H9 (cell line): Measurements from ENCODE around the gene SEPTIN3. TPM values are rescaled to one million over a fixed set of nuclear protein-coding genes. Genes with fewer than 3 reads are reported as not detected.

ENCODE experiments used
- DNase-seq: peaks from one replicate; pipeline ENCODE4 v3.0.0-alpha.2; 2017
- H2AFZ ChIP-seq: one replicate; pipeline ENCODE4 v1.6.1; 2013; ENCODE audit warnings: mild to moderate bottlenecking, low read length, control low read depth, moderate library complexity
- H2AK5ac ChIP-seq: 2 replicates; pipeline ENCODE4 v1.6.1; 2013; ENCODE audit warnings: low read length, control low read depth, mixed read lengths; ENCODE audit not compliant: insufficient read length
- H2BK120ac ChIP-seq: one replicate; pipeline ENCODE4 v1.6.1; 2013; ENCODE audit warnings: low read depth, mild to moderate bottlenecking, low read length, control low read depth, inconsistent platforms; ENCODE audit not compliant: poor library complexity, severe bottlenecking
- H2BK12ac ChIP-seq: 2 replicates; pipeline ENCODE4 v1.6.1; 2013; ENCODE audit warnings: low read length, control low read depth, mixed read lengths, low read depth; ENCODE audit not compliant: insufficient read length
- H2BK15ac ChIP-seq: 2 replicates; pipeline ENCODE4 v1.6.1; 2013; ENCODE audit warnings: low read depth, low read length, control low read depth
- H2BK20ac ChIP-seq: one replicate; pipeline ENCODE4 v1.6.1; 2013; ENCODE audit warnings: low read depth, mild to moderate bottlenecking, low read length, control low read depth, inconsistent platforms; ENCODE audit not compliant: poor library complexity, severe bottlenecking
- H2BK5ac ChIP-seq: 2 replicates; pipeline ENCODE4 v1.6.1; 2013; ENCODE audit warnings: low read length, control low read depth, mixed read lengths; ENCODE audit not compliant: insufficient read length
- H3K14ac ChIP-seq: 2 replicates; pipeline ENCODE4 v1.6.1; 2013; ENCODE audit warnings: low read length, control low read depth; ENCODE audit not compliant: insufficient read depth
- H3K18ac ChIP-seq: 2 replicates; pipeline ENCODE4 v1.6.1; 2013; ENCODE audit warnings: low read depth, mild to moderate bottlenecking, mixed read lengths, low read length, control low read depth; ENCODE audit not compliant: insufficient read length
- H3K23ac ChIP-seq: 2 replicates; pipeline ENCODE4 v1.6.1; 2013; ENCODE audit warnings: low read length, control low read depth, mixed read lengths, low read depth; ENCODE audit not compliant: insufficient read length
- H3K23me2 ChIP-seq: 2 replicates; pipeline ENCODE4 v1.6.1; 2013; ENCODE audit warnings: low read depth, mild to moderate bottlenecking, mixed read lengths, low read length, control low read depth; ENCODE audit not compliant: insufficient read length, poor library complexity, severe bottlenecking
- H3K27ac ChIP-seq: 2 replicates; pipeline ENCODE4 v1.5.1; 2013; ENCODE audit warnings: low read length, control low read depth, mixed read lengths, low read depth; ENCODE audit not compliant: insufficient read length
- H3K27me3 ChIP-seq: 2 replicates; pipeline ENCODE4 v1.6.1; 2013; ENCODE audit warnings: low read length, control low read depth, inconsistent platforms; ENCODE audit not compliant: insufficient read depth
- H3K4ac ChIP-seq: 2 replicates; pipeline ENCODE4 v1.6.1; 2013; ENCODE audit warnings: low read depth, mild to moderate bottlenecking, control low read depth, inconsistent platforms, low read length, moderate library complexity
- H3K4me1 ChIP-seq: 2 replicates; pipeline ENCODE4 v1.6.1; 2013; ENCODE audit warnings: low read length, control low read depth, inconsistent platforms; ENCODE audit not compliant: insufficient read depth
- H3K4me2 ChIP-seq: 2 replicates; pipeline ENCODE4 v1.6.1; 2013; ENCODE audit warnings: low read length, control low read depth, mixed read lengths; ENCODE audit not compliant: insufficient read length, insufficient read depth
- H3K56ac ChIP-seq: 2 replicates; pipeline ENCODE4 v1.6.1; 2013; ENCODE audit warnings: low read depth, mild to moderate bottlenecking, mixed read lengths, low read length, control low read depth; ENCODE audit not compliant: insufficient read length
- H3K79me1 ChIP-seq: 2 replicates; pipeline ENCODE4 v1.6.1; 2013; ENCODE audit warnings: low read depth, mild to moderate bottlenecking, moderate library complexity, low read length, control low read depth, inconsistent platforms; ENCODE audit not compliant: insufficient read depth, poor library complexity, severe bottlenecking
- H3K79me2 ChIP-seq: 2 replicates; pipeline ENCODE4 v1.6.1; 2013; ENCODE audit warnings: low read length, control low read depth, inconsistent platforms; ENCODE audit not compliant: insufficient read depth
- H3K9ac ChIP-seq: 2 replicates; pipeline ENCODE4 v1.6.1; 2013; ENCODE audit warnings: low read length, control low read depth, mixed read lengths; ENCODE audit not compliant: insufficient read length; ENCODE audit errors: extremely low read depth
- H3K9me3 ChIP-seq: one replicate; pipeline ENCODE4 v1.6.1; 2013; ENCODE audit warnings: low read depth, low read length, inconsistent platforms; ENCODE audit not compliant: control insufficient read depth
- H3T11ph ChIP-seq: one replicate; pipeline ENCODE4 v1.6.1; 2013; ENCODE audit warnings: mild to moderate bottlenecking, low read length, control low read depth, inconsistent platforms
- H4K20me1 ChIP-seq: one replicate; pipeline ENCODE4 v1.6.1; 2013; ENCODE audit not compliant: control insufficient read depth, insufficient read length, insufficient read depth
- H4K5ac ChIP-seq: 2 replicates; pipeline ENCODE4 v1.6.1; 2013; ENCODE audit warnings: low read depth, mild to moderate bottlenecking, mixed read lengths, low read length, control low read depth; ENCODE audit not compliant: insufficient read length
- H4K8ac ChIP-seq: replicated peaks from 2 replicates; pipeline ENCODE4 v1.6.1; 2013; ENCODE audit warnings: low read length, control low read depth, mixed read lengths, low read depth; ENCODE audit not compliant: insufficient read length
- H4K91ac ChIP-seq: 2 replicates; pipeline ENCODE4 v1.6.1; 2013; ENCODE audit warnings: low read depth, mild to moderate bottlenecking, moderate library complexity, mixed read lengths, low read length, control low read depth; ENCODE audit not compliant: insufficient read length
- H3K27ac Mint-ChIP-seq, 3 experiments: 2 replicates in 2 of 3; 3 replicates in 1 of 3; pipeline ENCODE4 v1.8.0; 2020 to 2021; ENCODE audit warnings: mixed read lengths in 3 of 3, mild to moderate bottlenecking in 1 of 3, moderate library complexity in 1 of 3
- H3K27me3 Mint-ChIP-seq: 2 replicates; pipeline ENCODE4 v1.8.0; 2021; ENCODE audit warnings: low read depth, mild to moderate bottlenecking, moderate library complexity, mixed read lengths
- H3K36me3 Mint-ChIP-seq, 3 experiments: 2 replicates in 2 of 3; 3 replicates in 1 of 3; pipeline ENCODE4 v1.8.0; 2020 to 2021; ENCODE audit warnings: low read depth in 3 of 3, mixed read lengths in 3 of 3; ENCODE audit not compliant: insufficient read depth in 1 of 3
- H3K4me1 Mint-ChIP-seq, 2 experiments: 2 replicates each; pipeline ENCODE4 v1.8.0; 2020; ENCODE audit warnings: mixed read lengths in 2 of 2
- H3K4me3 Mint-ChIP-seq, 2 experiments: 2 replicates in 1 of 2; 3 replicates in 1 of 2; pipeline ENCODE4 v1.8.0; 2020 to 2021; ENCODE audit warnings: mild to moderate bottlenecking in 2 of 2, mixed read lengths in 2 of 2, moderate library complexity in 1 of 2
- H3K9me3 Mint-ChIP-seq, 2 experiments: 2 replicates in 1 of 2; 3 replicates in 1 of 2; pipeline ENCODE4 v1.8.0; 2020; ENCODE audit warnings: mild to moderate bottlenecking in 2 of 2, mixed read lengths in 2 of 2, moderate library complexity in 1 of 2
- WGBS: extraction: QIAGEN DNeasy Blood & Tissue Kit; methylation state at CpG from one replicate; pipeline ENCODE4 v1.1.7; 2013; ENCODE audit warnings: missing lambda C conversion rate, low lambda C conversion rate, mixed read lengths; ENCODE audit not compliant: insufficient read length; ENCODE audit errors: extremely low coverage; 5-methylcytosine and 5-hydroxymethylcytosine counted together
- total RNA-seq: library from RNA; stranded (reverse); gene quantifications from 2 replicates; pipeline ENCODE4 v1.2.1, GENCODE V29; 2021
- TF ChIP-seq, protein P1 (sequence below): fragments of 200-600 bp; sonication (generic); conservative IDR thresholded peaks from 3 replicates; pipeline ENCODE4 v1.8.0; 2021; ENCODE audit warnings: antibody characterized with exemption, mild to moderate bottlenecking

The SEPTIN3 gene
- total RNA-seq, 1 experiment from 2014 or later = 33.3 TPM

- H3K36me3 Mint-ChIP-seq = peaks cover 2 to 3% (median 3%) of the 10 kb centered on the region in 3 experiments; a peak in 2 of 7 replicates
- Histone ChIP-seq H3K9ac (no peak overlapping the region), H4K8ac (no peak overlapping the region), H3T11ph (no peak overlapping the region), H2BK120ac (no peak overlapping the region), H3K4ac (no peak overlapping the region), H3K4me2 (no peak overlapping the region), H2AFZ (no peak overlapping the region), H2BK12ac (no peak overlapping the region), H3K23ac (no peak overlapping the region), H2BK5ac (no peak overlapping the region), H4K5ac (no peak overlapping the region), H2BK15ac (no peak overlapping the region), H2BK20ac (no peak overlapping the region), H3K14ac (no peak overlapping the region), H3K27me3 (no peaks in the 10 kb centered on the region), H3K4me1 (no peaks in the 10 kb centered on the region), H3K56ac (no peak overlapping the region), H3K79me2 (no peaks in the 10 kb centered on the region), H3K18ac (no peak overlapping the region), H3K79me1 (no peaks in the 10 kb centered on the region), H2AK5ac (no peak overlapping the region), H4K20me1 (no peaks in the 10 kb centered on the region), H3K23me2 (no peaks in the 10 kb centered on the region), H3K27ac (no peak overlapping the region), H4K91ac (no peak overlapping the region), H3K9me3 (no peaks in the 10 kb centered on the region)
- no peak overlapping the region; a peak in 1 of 5 replicates for H3K4me3 Mint-ChIP-seq
- H3K4me1 Mint-ChIP-seq = peaks cover 32 to 41% of the 10 kb centered on the region in 2 experiments
- DNase-seq = no peak
- peaks cover 4 to 5% of the 10 kb centered on the region in 2 experiments; a peak in 4 of 5 replicates for H3K9me3 Mint-ChIP-seq
- WGBS = no CpG with 5 or more reads among the region's 5 CpGs
- peaks cover 29% of the 10 kb centered on the region for H3K27me3 Mint-ChIP-seq
- H3K27ac Mint-ChIP-seq = peak overlapping the region in 1 of 3 experiments; percentile 62; a peak in 1 of 7 replicates
- TF ChIP-seq, protein P1, sequence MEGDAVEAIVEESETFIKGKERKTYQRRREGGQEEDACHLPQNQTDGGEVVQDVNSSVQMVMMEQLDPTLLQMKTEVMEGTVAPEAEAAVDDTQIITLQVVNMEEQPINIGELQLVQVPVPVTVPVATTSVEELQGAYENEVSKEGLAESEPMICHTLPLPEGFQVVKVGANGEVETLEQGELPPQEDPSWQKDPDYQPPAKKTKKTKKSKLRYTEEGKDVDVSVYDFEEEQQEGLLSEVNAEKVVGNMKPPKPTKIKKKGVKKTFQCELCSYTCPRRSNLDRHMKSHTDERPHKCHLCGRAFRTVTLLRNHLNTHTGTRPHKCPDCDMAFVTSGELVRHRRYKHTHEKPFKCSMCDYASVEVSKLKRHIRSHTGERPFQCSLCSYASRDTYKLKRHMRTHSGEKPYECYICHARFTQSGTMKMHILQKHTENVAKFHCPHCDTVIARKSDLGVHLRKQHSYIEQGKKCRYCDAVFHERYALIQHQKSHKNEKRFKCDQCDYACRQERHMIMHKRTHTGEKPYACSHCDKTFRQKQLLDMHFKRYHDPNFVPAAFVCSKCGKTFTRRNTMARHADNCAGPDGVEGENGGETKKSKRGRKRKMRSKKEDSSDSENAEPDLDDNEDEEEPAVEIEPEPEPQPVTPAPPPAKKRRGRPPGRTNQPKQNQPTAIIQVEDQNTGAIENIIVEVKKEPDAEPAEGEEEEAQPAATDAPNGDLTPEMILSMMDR = no peak
Observed at GRCh38 chr22:41964112-41964491, 5.1 kb upstream of the SEPTIN3 start.
